K562 (cell line): ENCODE data around the gene DLGAP5. TPM values are rescaled to one million over a fixed set of nuclear protein-coding genes. Genes with fewer than 3 reads are reported as not detected.

Experiments
- ATAC-seq: fragments of 200-7000 bp; cut with Tn5 transposase; 3 replicates; pipeline ENCODE4 v1.9.1; 2020; ENCODE audit warnings: moderate library complexity
- BruUV-seq: library from RNA; stranded (reverse); fragments of 400-500 nt; replicated peaks from 2 replicates; lab custom pipeline; 2021; lab: Mats Ljungman, UMichigan
- CTCF ChIA-PET: fragments of 300-600 bp; formaldehyde crosslinking; extraction: SDS; loops from one replicate; lab custom pipeline; 2021; ENCODE audit warnings: low intra/inter-chr PET ratio; lab: Yijun Ruan, JAX
- POLR2A ChIA-PET: fragments of 300-600, 350-650 bp; sonication (Branson Sonifier 250); formaldehyde crosslinking; extraction: SDS; loops from one replicate; lab custom pipeline; 2021; ENCODE audit warnings: antibody characterized with exemption, inconsistent platforms; lab: Yijun Ruan, JAX
- DNase-seq, 4 experiments: peaks; one replicate each; pipeline versions ENCODE4 v3.0.0 to v3.0.0-alpha.2; 2011 to 2018; ENCODE audit warnings: low spot score in 3 of 4, mixed read lengths in 3 of 4; ENCODE audit errors: extremely low read depth in 1 of 4
- FAIRE-seq: peaks from 2 replicates; lab custom pipeline; 2011; peaks lifted over from hg19 to GRCh38; lab: Jason Lieb, UNC
- H2AFZ ChIP-seq: 2 replicates; pipeline ENCODE4 v1.6.0; 2011; ENCODE audit warnings: low read depth, low read length, control low read depth, inconsistent platforms
- H3K27ac ChIP-seq: fragments of 200-600 bp; 3 replicates; pipeline ENCODE4 v1.8.0; 2011; ENCODE audit warnings: low read depth, mild to moderate bottlenecking, control low read depth, inconsistent platforms, low read length, moderate library complexity, mixed read lengths; ENCODE audit errors: extremely low read depth
- H3K27me3 ChIP-seq, 2 experiments: fragments of 300-600 bp in 1 of 2; 2 replicates in 1 of 2; 3 replicates in 1 of 2; pipeline versions ENCODE4 v1.6.0 to v1.8.0; 2011; ENCODE audit warnings: inconsistent platforms in 2 of 2, low read length in 2 of 2, mild to moderate bottlenecking in 1 of 2, mixed read lengths in 1 of 2, moderate library complexity in 1 of 2; ENCODE audit not compliant: control insufficient read depth in 2 of 2, insufficient read depth in 2 of 2
- H3K36me3 ChIP-seq: fragments of 300-600 bp; 3 replicates; pipeline ENCODE4 v1.8.0; 2011; ENCODE audit warnings: mild to moderate bottlenecking, low read length, inconsistent platforms; ENCODE audit not compliant: control insufficient read depth, insufficient read depth
- H3K4me1 ChIP-seq, 2 experiments: fragments of 200-600 bp in 1 of 2; replicated peaks in 1 of 2; 2 replicates in 1 of 2; 3 replicates in 1 of 2; pipeline versions ENCODE4 v1.5.1 to v1.8.0; 2011; ENCODE audit warnings: inconsistent platforms in 2 of 2, low read length in 2 of 2, mild to moderate bottlenecking in 1 of 2, mixed read lengths in 1 of 2, moderate library complexity in 1 of 2; ENCODE audit not compliant: control insufficient read depth in 2 of 2, insufficient read depth in 2 of 2
- H3K4me2 ChIP-seq: 2 replicates; pipeline ENCODE4 v1.6.1; 2011; ENCODE audit warnings: low read length, control low read depth, inconsistent platforms, mixed read lengths; ENCODE audit not compliant: insufficient read depth
- H3K4me3 ChIP-seq: fragments of 200-600 bp; sonication (generic), shearing (Covaris generic); 2 replicates; pipeline ENCODE4 v1.5.1; 2016; ENCODE audit warnings: control low read depth, inconsistent platforms
- H3K79me2 ChIP-seq: fragments of 200-600 bp; 3 replicates; pipeline ENCODE4 v1.8.0; 2011; ENCODE audit warnings: low read length, inconsistent platforms; ENCODE audit not compliant: control insufficient read depth, insufficient read depth
- H3K9ac ChIP-seq, 2 experiments: 2 replicates each; pipeline versions ENCODE4 v1.6.0 to v1.6.1; 2011; ENCODE audit warnings: low read depth in 2 of 2, low read length in 2 of 2, control low read depth in 1 of 2, inconsistent platforms in 1 of 2, mild to moderate bottlenecking in 1 of 2, mixed read lengths in 1 of 2; ENCODE audit not compliant: insufficient read depth in 1 of 2
- H3K9me1 ChIP-seq: one replicate; pipeline ENCODE4 v1.6.0; 2011; ENCODE audit warnings: inconsistent platforms, mild to moderate bottlenecking, low read length, moderate library complexity; ENCODE audit not compliant: control insufficient read depth, insufficient read depth
- H3K9me3 ChIP-seq: replicated peaks from 2 replicates; pipeline ENCODE4 v1.5.1; 2011; ENCODE audit warnings: low read depth, low read length, inconsistent platforms; ENCODE audit not compliant: control insufficient read depth, insufficient read depth
- H4K20me1 ChIP-seq: replicated peaks from 2 replicates; pipeline ENCODE4 v1.6.1; 2011; ENCODE audit warnings: low read length, inconsistent platforms, mixed read lengths; ENCODE audit not compliant: control insufficient read depth, insufficient read depth
- BMI1 ChIP-seq: fragments of 150-350 bp; IDR thresholded peaks from 2 replicates; pipeline ENCODE4 v1.6.1; 2014; ENCODE audit warnings: low read length
- CHCHD3 ChIP-seq: fragments of 250-450 bp; sonication (Bioruptor Pico); IDR thresholded peaks from 2 replicates; pipeline ENCODE4 v2.1.2; 2022; ENCODE audit warnings: mild to moderate bottlenecking
- NCOA6 ChIP-seq: fragments of 450-650 bp; IDR thresholded peaks from 2 replicates; pipeline ENCODE4 v1.6.1; 2017; ENCODE audit warnings: mild to moderate bottlenecking
- NR3C1 ChIP-seq: sonication (generic); formaldehyde crosslinking; IDR thresholded peaks from 2 replicates; pipeline ENCODE4 v1.8.1; 2022; ENCODE audit warnings: missing genetic modification reagents
- POLR2B ChIP-seq: fragments of 450-650 bp; IDR thresholded peaks from 2 replicates; pipeline ENCODE4 v1.6.1; 2018; ENCODE audit warnings: low read depth; ENCODE audit not compliant: partially characterized antibody
- SRSF9 ChIP-seq: fragments of 200-400 bp; formaldehyde crosslinking; IDR thresholded peaks from 2 replicates; pipeline ENCODE4 v1.6.1; 2017; ENCODE audit warnings: low read depth, low read length, borderline replicate concordance
- XRCC5 ChIP-seq: fragments of 200-400 bp; formaldehyde crosslinking; IDR thresholded peaks from 2 replicates; pipeline ENCODE4 v1.6.1; 2017; ENCODE audit warnings: low read depth, mild to moderate bottlenecking, low read length
- ZBTB17 ChIP-seq: fragments of 450-650 bp; formaldehyde crosslinking; IDR thresholded peaks from 2 replicates; pipeline ENCODE4 v1.4.0; 2020; ENCODE audit warnings: mild to moderate bottlenecking
- ZNF668 ChIP-seq: fragments of 250-450 bp; sonication (Bioruptor Pico); IDR thresholded peaks from 2 replicates; pipeline ENCODE4 v1.8.0; 2022; ENCODE audit warnings: mild to moderate bottlenecking, inconsistent platforms
- ZNF696 ChIP-seq: fragments of 250-450 bp; sonication (Bioruptor Pico); conservative IDR thresholded peaks from 2 replicates; pipeline ENCODE4 v1.4.0; 2020; ENCODE audit warnings: mild to moderate bottlenecking, moderate library complexity
- WGBS: fragments of 100-300 bp; shearing (Covaris generic); methylation state at CpG from one replicate; pipeline ENCODE4 v1.1.6; 2016; ENCODE audit warnings: low coverage, mixed read lengths; ENCODE audit not compliant: insufficient coverage; ENCODE audit errors: missing lambda C conversion rate; 5-methylcytosine and 5-hydroxymethylcytosine counted together
- in situ Hi-C: fragments of 300-500 bp; cut with MboI; formaldehyde crosslinking; loops from 4 replicates; pipeline ENCODE4 v1.15.0; 2018; ENCODE audit warnings: inconsistent platforms, mixed read lengths
- intact Hi-C: fragments of 100-400 bp; cut with micrococcal nuclease; formaldehyde crosslinking; loops from 2 replicates; pipeline ENCODE4 v1.14.2; 2022
- polyA plus RNA-seq, 8 experiments: library from polyadenylated mRNA; depleted of rRNA in 4 of 8; stranded (reverse) in 5 of 8; unstranded in 3 of 8; fragments of >200 nt; fragmentation: Nextera tagmentation in 2 of 8; fragmentation: Illumina TruSeq in 1 of 8; extraction: Ambion mirVana in 2 of 8; extraction: Trizol in 1 of 8; gene quantifications; 2 replicates each; pipeline versions ENCODE4 v1.2.1 to v1.2.3, GENCODE V29; 2011 to 2014; ENCODE audit warnings: inconsistent platforms in 1 of 8, missing spikeins in 1 of 8
- total RNA-seq, 7 experiments: library from RNA; depleted of rRNA in 6 of 7; stranded (reverse); fragments of >200 nt in 6 of 7; fragmentation: Illumina TruSeq in 2 of 7; extraction: Trizol in 2 of 7; gene quantifications; 2 replicates each; pipeline versions ENCODE4 v1.2.1 to v1.2.3, GENCODE V29; 2011 to 2021; ENCODE audit warnings: low replicate concordance in 1 of 7
- TF ChIP-seq, protein P1 (sequence below): fragments of 250-450 bp; sonication (Bioruptor Pico); IDR thresholded peaks from 2 replicates; pipeline ENCODE4 v1.4.0; 2020

The DLGAP5 gene
- total and polyA plus RNA-seq, 9 of the 15 experiments (the other 6 are each of a cell fraction or from before 2014, with no cell fraction given) = 39.1 to 80.0 (median 59.9) TPM

GRCh38 chr14:55142466-55142865 lies 48.9 kb downstream of the DLGAP5 start:
- ChIA-PET POLR2A (no interaction called here), CTCF (no interaction called here)
- TF ChIP-seq, protein P1, sequence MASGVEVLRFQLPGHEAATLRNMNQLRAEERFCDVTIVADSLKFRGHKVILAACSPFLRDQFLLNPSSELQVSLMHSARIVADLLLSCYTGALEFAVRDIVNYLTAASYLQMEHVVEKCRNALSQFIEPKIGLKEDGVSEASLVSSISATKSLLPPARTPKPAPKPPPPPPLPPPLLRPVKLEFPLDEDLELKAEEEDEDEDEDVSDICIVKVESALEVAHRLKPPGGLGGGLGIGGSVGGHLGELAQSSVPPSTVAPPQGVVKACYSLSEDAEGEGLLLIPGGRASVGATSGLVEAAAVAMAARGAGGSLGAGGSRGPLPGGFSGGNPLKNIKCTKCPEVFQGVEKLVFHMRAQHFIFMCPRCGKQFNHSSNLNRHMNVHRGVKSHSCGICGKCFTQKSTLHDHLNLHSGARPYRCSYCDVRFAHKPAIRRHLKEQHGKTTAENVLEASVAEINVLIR (CRISPR knock-in tag) = no peak
- TF ChIP-seq NCOA6 (no peak), CHCHD3 (CRISPR knock-in tag) (no peak), ZBTB17 (CRISPR knock-in tag) (no peak), ZNF696 (no peak), BMI1 (no peak), SRSF9 (no peak), XRCC5 (no peak), POLR2B (no peak), ZNF668 (CRISPR knock-in tag) (no peak), NR3C1 (no peak)
- ATAC-seq (no peak), DNase-seq (no peak), FAIRE-seq (no peak)
- Histone ChIP-seq H3K4me2 (no peak overlapping the region), H3K9ac (no peak overlapping the region), H3K79me2 (no peaks in the 10 kb centered on the region), H3K27me3 (no peaks in the 10 kb centered on the region), H3K36me3 (peaks cover 29% of the 10 kb centered on the region; the same call in 2 of the 3 replicates), H3K27ac (no peak overlapping the region), H2AFZ (no peak overlapping the region), H3K9me3 (no peaks in the 10 kb centered on the region), H3K9me1 (no peaks in the 10 kb centered on the region), H3K4me1 (peaks cover 0 to 4% of the 10 kb centered on the region in 2 experiments; a peak in 1 of 5 replicates), H4K20me1 (no peaks in the 10 kb centered on the region), H3K4me3 (no peak overlapping the region)
- 81% methylated on average over 2 of the region's 2 CpGs for WGBS
- in situ Hi-C loops (no loop called here), intact Hi-C loops (no loop called here)
- BruUV-seq = no TSS peak
